H9 (cell line): Measurements from ENCODE around the gene CHML. TPM values are rescaled to one million over a fixed set of nuclear protein-coding genes. Genes with fewer than 3 reads are reported as not detected.

Experiments used
- DNase-seq: peaks from one replicate; pipeline ENCODE4 v3.0.0-alpha.2; 2017
- H2AFZ ChIP-seq: one replicate; pipeline ENCODE4 v1.6.1; 2013; ENCODE audit warnings: mild to moderate bottlenecking, low read length, control low read depth, moderate library complexity
- H2AK5ac ChIP-seq: 2 replicates; pipeline ENCODE4 v1.6.1; 2013; ENCODE audit warnings: low read length, control low read depth, mixed read lengths; ENCODE audit not compliant: insufficient read length
- H2BK120ac ChIP-seq: one replicate; pipeline ENCODE4 v1.6.1; 2013; ENCODE audit warnings: low read depth, mild to moderate bottlenecking, low read length, control low read depth, inconsistent platforms; ENCODE audit not compliant: poor library complexity, severe bottlenecking
- H2BK12ac ChIP-seq: 2 replicates; pipeline ENCODE4 v1.6.1; 2013; ENCODE audit warnings: low read length, control low read depth, mixed read lengths, low read depth; ENCODE audit not compliant: insufficient read length
- H2BK15ac ChIP-seq: 2 replicates; pipeline ENCODE4 v1.6.1; 2013; ENCODE audit warnings: low read depth, low read length, control low read depth
- H2BK20ac ChIP-seq: one replicate; pipeline ENCODE4 v1.6.1; 2013; ENCODE audit warnings: low read depth, mild to moderate bottlenecking, low read length, control low read depth, inconsistent platforms; ENCODE audit not compliant: poor library complexity, severe bottlenecking
- H2BK5ac ChIP-seq: 2 replicates; pipeline ENCODE4 v1.6.1; 2013; ENCODE audit warnings: low read length, control low read depth, mixed read lengths; ENCODE audit not compliant: insufficient read length
- H3K14ac ChIP-seq: 2 replicates; pipeline ENCODE4 v1.6.1; 2013; ENCODE audit warnings: low read length, control low read depth; ENCODE audit not compliant: insufficient read depth
- H3K18ac ChIP-seq: 2 replicates; pipeline ENCODE4 v1.6.1; 2013; ENCODE audit warnings: low read depth, mild to moderate bottlenecking, mixed read lengths, low read length, control low read depth; ENCODE audit not compliant: insufficient read length
- H3K23ac ChIP-seq: 2 replicates; pipeline ENCODE4 v1.6.1; 2013; ENCODE audit warnings: low read length, control low read depth, mixed read lengths, low read depth; ENCODE audit not compliant: insufficient read length
- H3K23me2 ChIP-seq: 2 replicates; pipeline ENCODE4 v1.6.1; 2013; ENCODE audit warnings: low read depth, mild to moderate bottlenecking, mixed read lengths, low read length, control low read depth; ENCODE audit not compliant: insufficient read length, poor library complexity, severe bottlenecking
- H3K27ac ChIP-seq: 2 replicates; pipeline ENCODE4 v1.5.1; 2013; ENCODE audit warnings: low read length, control low read depth, mixed read lengths, low read depth; ENCODE audit not compliant: insufficient read length
- H3K27me3 ChIP-seq: 2 replicates; pipeline ENCODE4 v1.6.1; 2013; ENCODE audit warnings: low read length, control low read depth, inconsistent platforms; ENCODE audit not compliant: insufficient read depth
- H3K4ac ChIP-seq: 2 replicates; pipeline ENCODE4 v1.6.1; 2013; ENCODE audit warnings: low read depth, mild to moderate bottlenecking, control low read depth, inconsistent platforms, low read length, moderate library complexity
- H3K4me1 ChIP-seq: 2 replicates; pipeline ENCODE4 v1.6.1; 2013; ENCODE audit warnings: low read length, control low read depth, inconsistent platforms; ENCODE audit not compliant: insufficient read depth
- H3K4me2 ChIP-seq: 2 replicates; pipeline ENCODE4 v1.6.1; 2013; ENCODE audit warnings: low read length, control low read depth, mixed read lengths; ENCODE audit not compliant: insufficient read length, insufficient read depth
- H3K56ac ChIP-seq: 2 replicates; pipeline ENCODE4 v1.6.1; 2013; ENCODE audit warnings: low read depth, mild to moderate bottlenecking, mixed read lengths, low read length, control low read depth; ENCODE audit not compliant: insufficient read length
- H3K79me1 ChIP-seq: 2 replicates; pipeline ENCODE4 v1.6.1; 2013; ENCODE audit warnings: low read depth, mild to moderate bottlenecking, moderate library complexity, low read length, control low read depth, inconsistent platforms; ENCODE audit not compliant: insufficient read depth, poor library complexity, severe bottlenecking
- H3K79me2 ChIP-seq: 2 replicates; pipeline ENCODE4 v1.6.1; 2013; ENCODE audit warnings: low read length, control low read depth, inconsistent platforms; ENCODE audit not compliant: insufficient read depth
- H3K9ac ChIP-seq: 2 replicates; pipeline ENCODE4 v1.6.1; 2013; ENCODE audit warnings: low read length, control low read depth, mixed read lengths; ENCODE audit not compliant: insufficient read length; ENCODE audit errors: extremely low read depth
- H3K9me3 ChIP-seq: one replicate; pipeline ENCODE4 v1.6.1; 2013; ENCODE audit warnings: low read depth, low read length, inconsistent platforms; ENCODE audit not compliant: control insufficient read depth
- H3T11ph ChIP-seq: one replicate; pipeline ENCODE4 v1.6.1; 2013; ENCODE audit warnings: mild to moderate bottlenecking, low read length, control low read depth, inconsistent platforms
- H4K20me1 ChIP-seq: one replicate; pipeline ENCODE4 v1.6.1; 2013; ENCODE audit not compliant: control insufficient read depth, insufficient read length, insufficient read depth
- H4K5ac ChIP-seq: 2 replicates; pipeline ENCODE4 v1.6.1; 2013; ENCODE audit warnings: low read depth, mild to moderate bottlenecking, mixed read lengths, low read length, control low read depth; ENCODE audit not compliant: insufficient read length
- H4K8ac ChIP-seq: replicated peaks from 2 replicates; pipeline ENCODE4 v1.6.1; 2013; ENCODE audit warnings: low read length, control low read depth, mixed read lengths, low read depth; ENCODE audit not compliant: insufficient read length
- H4K91ac ChIP-seq: 2 replicates; pipeline ENCODE4 v1.6.1; 2013; ENCODE audit warnings: low read depth, mild to moderate bottlenecking, moderate library complexity, mixed read lengths, low read length, control low read depth; ENCODE audit not compliant: insufficient read length
- H3K27ac Mint-ChIP-seq, 3 experiments: 2 replicates in 2 of 3; 3 replicates in 1 of 3; pipeline ENCODE4 v1.8.0; 2020 to 2021; ENCODE audit warnings: mixed read lengths in 3 of 3, mild to moderate bottlenecking in 1 of 3, moderate library complexity in 1 of 3
- H3K27me3 Mint-ChIP-seq: 2 replicates; pipeline ENCODE4 v1.8.0; 2021; ENCODE audit warnings: low read depth, mild to moderate bottlenecking, moderate library complexity, mixed read lengths
- H3K36me3 Mint-ChIP-seq, 3 experiments: 2 replicates in 2 of 3; 3 replicates in 1 of 3; pipeline ENCODE4 v1.8.0; 2020 to 2021; ENCODE audit warnings: low read depth in 3 of 3, mixed read lengths in 3 of 3; ENCODE audit not compliant: insufficient read depth in 1 of 3
- H3K4me1 Mint-ChIP-seq, 2 experiments: 2 replicates each; pipeline ENCODE4 v1.8.0; 2020; ENCODE audit warnings: mixed read lengths in 2 of 2
- H3K4me3 Mint-ChIP-seq, 2 experiments: 2 replicates in 1 of 2; 3 replicates in 1 of 2; pipeline ENCODE4 v1.8.0; 2020 to 2021; ENCODE audit warnings: mild to moderate bottlenecking in 2 of 2, mixed read lengths in 2 of 2, moderate library complexity in 1 of 2
- H3K9me3 Mint-ChIP-seq, 2 experiments: 2 replicates in 1 of 2; 3 replicates in 1 of 2; pipeline ENCODE4 v1.8.0; 2020; ENCODE audit warnings: mild to moderate bottlenecking in 2 of 2, mixed read lengths in 2 of 2, moderate library complexity in 1 of 2
- CTCF ChIP-seq: fragments of 200-600 bp; sonication (generic); conservative IDR thresholded peaks from 3 replicates; pipeline ENCODE4 v1.8.0; 2021; ENCODE audit warnings: antibody characterized with exemption, mild to moderate bottlenecking
- WGBS: extraction: QIAGEN DNeasy Blood & Tissue Kit; methylation state at CpG from one replicate; pipeline ENCODE4 v1.1.7; 2013; ENCODE audit warnings: missing lambda C conversion rate, low lambda C conversion rate, mixed read lengths; ENCODE audit not compliant: insufficient read length; ENCODE audit errors: extremely low coverage; 5-methylcytosine and 5-hydroxymethylcytosine counted together
- total RNA-seq: library from RNA; stranded (reverse); gene quantifications from 2 replicates; pipeline ENCODE4 v1.2.1, GENCODE V29; 2021

The CHML gene
- total RNA-seq, 1 experiment from 2014 or later: 45.7 TPM

GRCh38 chr1:241678536-241678935, 38.4 kb upstream of the CHML start:
- H2BK5ac ChIP-seq: no peak overlapping the region

More at GRCh38 chr1:241678536-241678935, 38.4 kb upstream of the CHML start:
- Histone ChIP-seq H4K20me1 (no peaks in the 10 kb centered on the region), H4K8ac (no peak overlapping the region), H2BK12ac (no peak overlapping the region), H3K4ac (no peak overlapping the region), H2BK15ac (no peak overlapping the region), H3K27me3 (no peaks in the 10 kb centered on the region), H3T11ph (no peak overlapping the region), H4K5ac (no peak overlapping the region), H3K79me1 (no peaks in the 10 kb centered on the region), H4K91ac (no peak overlapping the region), H3K9ac (no peak overlapping the region), H2AFZ (no peak overlapping the region), H3K14ac (no peak overlapping the region), H2AK5ac (no peak overlapping the region), H3K27ac (no peak overlapping the region), H3K23ac (no peak overlapping the region), H2BK120ac (no peak overlapping the region), H3K56ac (no peak overlapping the region), H3K18ac (no peak overlapping the region), H2BK20ac (no peak overlapping the region), H3K79me2 (no peaks in the 10 kb centered on the region), H3K4me1 (no peaks in the 10 kb centered on the region), H3K23me2 (no peaks in the 10 kb centered on the region), H3K4me2 (no peak overlapping the region), H3K9me3 (no peaks in the 10 kb centered on the region)
- no peak overlapping the region for H3K27ac Mint-ChIP-seq
- H3K36me3 Mint-ChIP-seq: no peaks in the 10 kb centered on the region
- no peak for TF ChIP-seq CTCF
- no peaks in the 10 kb centered on the region for H3K27me3 Mint-ChIP-seq
- H3K4me1 Mint-ChIP-seq: no peaks in the 10 kb centered on the region
- H3K9me3 Mint-ChIP-seq: no peaks in the 10 kb centered on the region
- no peak overlapping the region for H3K4me3 Mint-ChIP-seq
- no CpG with 5 or more reads among the region's 2 CpGs for WGBS
- DNase-seq: no peak
